ENCODE results near the gene SERINC5. TPM values are rescaled to one million over a fixed set of nuclear protein-coding genes. Genes with fewer than 3 reads are reported as not detected.
A peak's percentile ranks its signal among the peaks of the same experiment; 100 is the strongest.

SERINC5 gene
- polyA plus RNA-seq, 3 donors = 5.0 to 35.9 (median 7.3) TPM

GRCh38 chr5:80250801-80251200 lies 5.0 kb downstream of the SERINC5 start:
- Mint-ChIP-seq H3K9me3 (no peaks in the 10 kb centered on the region), H3K4me3 (no peak overlapping the region), H3K4me1 (peaks cover 60% of the 10 kb centered on the region), H3K27ac (peak overlapping the region in 2 of 7 donors; percentile 3 to 4), H3K27me3 (ENCODE audit: low read depth in 3 of 3) (no peaks in the 10 kb centered on the region), H3K36me3 (peaks cover 7 to 20% of the 10 kb centered on the region in 2 donors)
- Histone ChIP-seq H3K4me1 (ENCODE audit: control insufficient read depth in 1 of 2, insufficient read depth in 2 of 2, low read length in 2 of 2) (peaks cover 27 to 58% of the 10 kb centered on the region in 2 donors), H3K4me3 (replicated peaks in 1 of 3; ENCODE audit: low read depth in 2 of 3, low read length in 3 of 3) (no peak overlapping the region), H4K20me1 (ENCODE audit: insufficient read depth, low read length) (peaks cover 94% of the 10 kb centered on the region), H3K27ac (ENCODE audit: low read depth in 1 of 2, low read length in 2 of 2) (no peak overlapping the region), H3K79me2 (ENCODE audit: insufficient read depth, low read length) (peaks cover 95% of the 10 kb centered on the region), H3K9ac (ENCODE audit: insufficient read depth, low read length, poor library complexity, severe bottlenecking) (no peak overlapping the region), H2AFZ (ENCODE audit: insufficient read depth, low read depth, low read length, poor library complexity, severe bottlenecking) (no peak overlapping the region), H3K36me3 (replicated peaks in 1 of 2; ENCODE audit: control insufficient read depth in 1 of 2, insufficient read depth in 2 of 2, low read length in 2 of 2) (no peaks in the 10 kb centered on the region), H3K4me2 (replicated peaks; ENCODE audit: extremely low read depth, low read length, poor library complexity, severe bottlenecking) (no peak overlapping the region), H3K27me3 (ENCODE audit: control insufficient read depth in 2 of 2, insufficient read depth in 2 of 2, low read length in 2 of 2) (no peaks in the 10 kb centered on the region), H3K9me3 (replicated peaks in 1 of 2; ENCODE audit: control insufficient read depth in 1 of 2, insufficient read depth in 1 of 2, low read length in 2 of 2) (no peaks in the 10 kb centered on the region)
- no peak for DNase-seq
- intact Hi-C loops (cut with micrococcal nuclease) = loop anchor here in 1 of 2 donors (10.0 kb wide), 1 partner anchor 66 kb away; no protein-coding TSS in a partner anchor
- 97% methylated on average over 4 of the region's 7 CpGs for WGBS (ENCODE audit: insufficient coverage)
- TF ChIP-seq, protein P1, sequence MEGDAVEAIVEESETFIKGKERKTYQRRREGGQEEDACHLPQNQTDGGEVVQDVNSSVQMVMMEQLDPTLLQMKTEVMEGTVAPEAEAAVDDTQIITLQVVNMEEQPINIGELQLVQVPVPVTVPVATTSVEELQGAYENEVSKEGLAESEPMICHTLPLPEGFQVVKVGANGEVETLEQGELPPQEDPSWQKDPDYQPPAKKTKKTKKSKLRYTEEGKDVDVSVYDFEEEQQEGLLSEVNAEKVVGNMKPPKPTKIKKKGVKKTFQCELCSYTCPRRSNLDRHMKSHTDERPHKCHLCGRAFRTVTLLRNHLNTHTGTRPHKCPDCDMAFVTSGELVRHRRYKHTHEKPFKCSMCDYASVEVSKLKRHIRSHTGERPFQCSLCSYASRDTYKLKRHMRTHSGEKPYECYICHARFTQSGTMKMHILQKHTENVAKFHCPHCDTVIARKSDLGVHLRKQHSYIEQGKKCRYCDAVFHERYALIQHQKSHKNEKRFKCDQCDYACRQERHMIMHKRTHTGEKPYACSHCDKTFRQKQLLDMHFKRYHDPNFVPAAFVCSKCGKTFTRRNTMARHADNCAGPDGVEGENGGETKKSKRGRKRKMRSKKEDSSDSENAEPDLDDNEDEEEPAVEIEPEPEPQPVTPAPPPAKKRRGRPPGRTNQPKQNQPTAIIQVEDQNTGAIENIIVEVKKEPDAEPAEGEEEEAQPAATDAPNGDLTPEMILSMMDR (IDR thresholded peaks at IDR 0.05) = no peak

- H4K20me1 ChIP-seq (ENCODE audit: insufficient read depth, low read length) = peaks cover 98% of the 10 kb centered on the region
- Mint-ChIP-seq H3K4me1 (peaks cover 59% of the 10 kb centered on the region), H3K27ac (peak overlapping the region in 2 of 7 donors; percentile 6), H3K27me3 (ENCODE audit: low read depth in 3 of 3) (no peaks in the 10 kb centered on the region), H3K4me3 (no peak overlapping the region), H3K36me3 (peaks cover 12 to 22% of the 10 kb centered on the region in 2 donors), H3K9me3 (peaks cover 0 to under 1% (median 0%) of the 10 kb centered on the region in 7 donors)
- H3K4me2 ChIP-seq (replicated peaks; ENCODE audit: extremely low read depth, low read length, poor library complexity, severe bottlenecking) = no peak overlapping the region
- H2AFZ ChIP-seq (ENCODE audit: insufficient read depth, low read depth, low read length, poor library complexity, severe bottlenecking) = no peak overlapping the region
- H3K4me3 ChIP-seq (replicated peaks in 1 of 3; ENCODE audit: low read depth in 2 of 3, low read length in 3 of 3) = no peak overlapping the region
- H3K79me2 ChIP-seq (ENCODE audit: insufficient read depth, low read length) = peaks cover 98% of the 10 kb centered on the region
- TF ChIP-seq, protein P1 (IDR thresholded peaks at IDR 0.05) = no peak
- 80% methylated on average over 1 of the region's 1 CpG for WGBS (ENCODE audit: insufficient coverage)
- H3K27me3 ChIP-seq (ENCODE audit: control insufficient read depth in 2 of 2, insufficient read depth in 2 of 2, low read length in 2 of 2) = no peaks in the 10 kb centered on the region
- DNase-seq = no peak
- intact Hi-C loops (cut with micrococcal nuclease) = loop anchor here in 1 of 2 donors (10.0 kb wide), 1 partner anchor 65 kb away; no protein-coding TSS in a partner anchor
- no peak overlapping the region for H3K9ac ChIP-seq (ENCODE audit: insufficient read depth, low read length, poor library complexity, severe bottlenecking)
- peaks cover 27 to 53% of the 10 kb centered on the region in 2 donors for H3K4me1 ChIP-seq (ENCODE audit: control insufficient read depth in 1 of 2, insufficient read depth in 2 of 2, low read length in 2 of 2)
- no peaks in the 10 kb centered on the region for H3K9me3 ChIP-seq (replicated peaks in 1 of 2; ENCODE audit: control insufficient read depth in 1 of 2, insufficient read depth in 1 of 2, low read length in 2 of 2)
- H3K36me3 ChIP-seq (replicated peaks in 1 of 2; ENCODE audit: control insufficient read depth in 1 of 2, insufficient read depth in 2 of 2, low read length in 2 of 2) = no peaks in the 10 kb centered on the region
- H3K27ac ChIP-seq (ENCODE audit: low read depth in 1 of 2, low read length in 2 of 2) = no peak overlapping the region
Measured at GRCh38 chr5:80249901-80250300, 5.9 kb downstream of the SERINC5 start.
